Eye (tissue), 1 donor: ENCODE results near the gene RHCE.
"Not testable (repeated sequence)": the region's sequence is repeated elsewhere in the genome, so short reads cannot be mapped to it uniquely, and the experiment has no call there.

Source experiments
- DNase-seq: peaks from one replicate; pipeline ENCODE4 v3.0.0-alpha.2; 2015

The RHCE gene

DNA sequence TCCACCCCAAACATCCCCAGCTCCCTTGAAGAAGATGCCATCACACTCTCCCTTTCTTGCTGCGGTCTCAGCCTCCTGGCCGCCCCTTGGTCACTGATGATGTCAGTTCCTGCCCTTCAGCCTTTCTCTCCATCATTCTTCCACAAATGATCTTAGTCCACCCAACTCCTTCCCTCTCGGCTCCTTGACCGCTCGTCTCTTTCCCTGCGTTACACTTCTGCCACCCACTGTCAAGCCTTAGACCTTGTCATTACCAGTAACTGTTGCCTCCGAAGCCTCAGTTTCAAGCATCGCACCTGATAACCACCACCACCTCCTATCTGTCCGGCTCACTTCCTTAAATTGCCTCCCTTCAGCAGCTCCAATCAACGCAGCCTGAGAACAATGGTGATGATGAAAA is 23.1 kb downstream of the RHCE start:
- not testable (repeated sequence) for DNase-seq

DNA sequence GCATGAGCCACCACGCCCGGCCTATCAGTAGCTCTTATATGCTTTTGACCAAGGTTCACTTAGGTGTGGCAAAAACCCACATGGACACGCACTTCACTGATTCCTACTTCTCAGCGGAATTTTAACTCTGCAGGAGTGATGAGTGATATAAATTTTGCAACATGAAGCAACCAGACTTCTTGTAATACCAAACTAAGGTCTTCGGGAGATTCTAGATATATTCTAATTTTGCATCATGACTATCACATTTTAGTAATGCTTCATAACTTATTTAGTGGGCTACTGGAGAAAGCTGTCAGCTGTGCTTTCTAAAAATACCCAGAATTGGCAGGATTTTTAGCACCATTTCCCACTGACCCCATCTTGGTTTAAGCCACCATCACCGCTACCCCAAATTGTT is 27.8 kb downstream of the RHCE start:
- no peak for DNase-seq

DNA sequence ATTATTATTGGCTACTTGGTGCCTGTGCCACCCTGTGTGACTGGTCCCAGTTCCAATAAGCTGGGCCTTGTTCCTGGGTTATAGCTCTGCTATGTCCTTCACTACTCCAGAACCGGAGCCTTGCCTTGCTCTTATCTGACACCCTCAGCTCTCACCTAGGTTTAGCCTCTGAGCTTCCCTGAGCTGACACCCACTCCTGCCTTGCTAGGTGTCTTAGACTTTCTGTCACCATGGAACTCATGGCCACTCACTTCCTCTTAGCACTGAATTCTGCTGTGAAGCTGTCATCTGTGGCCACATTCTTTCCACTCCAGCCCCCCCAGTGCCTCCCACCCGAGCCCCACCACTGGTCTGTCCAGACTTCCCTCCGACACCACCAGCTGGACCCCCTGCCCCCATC is 30.9 kb downstream of the RHCE start:
- DNase-seq: not testable (repeated sequence)

DNA sequence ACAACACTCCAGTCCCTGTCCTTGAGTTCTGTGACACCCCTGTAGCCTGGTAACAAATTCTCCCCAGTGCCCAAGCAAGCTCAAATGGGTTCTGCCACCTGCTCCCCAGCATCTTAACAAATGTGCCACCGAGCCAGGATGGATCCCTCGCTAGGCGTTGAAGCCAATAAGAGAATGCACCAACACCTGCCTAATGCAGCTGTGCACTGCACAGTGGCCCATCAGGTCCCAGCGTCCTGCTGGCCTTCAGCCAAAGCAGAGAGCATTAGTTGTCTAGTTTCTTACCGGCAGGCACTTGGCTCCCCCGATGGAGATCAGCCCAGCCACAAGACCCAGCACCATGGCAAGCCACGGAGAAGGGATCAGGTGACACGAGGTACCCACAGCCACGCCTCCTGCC is 31.9 kb downstream of the RHCE start:
- DNase-seq: not testable (repeated sequence)

DNA sequence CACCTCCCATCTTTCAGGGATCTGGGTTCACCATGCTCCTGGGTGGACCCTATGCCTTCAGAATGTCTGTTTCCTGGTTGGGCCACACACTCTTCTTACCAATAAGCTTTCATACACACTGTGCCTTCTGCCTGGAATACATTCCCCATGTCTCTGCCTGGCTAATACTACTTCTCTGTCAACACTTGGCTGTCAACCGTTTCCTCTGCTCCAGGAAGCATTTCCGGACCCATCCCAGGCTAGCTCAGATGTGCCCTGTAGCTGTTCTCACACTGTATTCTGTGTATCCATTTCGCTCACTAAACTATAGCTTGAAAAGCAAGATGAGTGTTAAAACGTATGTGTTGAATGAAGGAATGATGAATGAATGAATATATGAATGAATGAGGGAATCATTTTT is 33.5 kb downstream of the RHCE start:
- not testable (repeated sequence) for DNase-seq

DNA sequence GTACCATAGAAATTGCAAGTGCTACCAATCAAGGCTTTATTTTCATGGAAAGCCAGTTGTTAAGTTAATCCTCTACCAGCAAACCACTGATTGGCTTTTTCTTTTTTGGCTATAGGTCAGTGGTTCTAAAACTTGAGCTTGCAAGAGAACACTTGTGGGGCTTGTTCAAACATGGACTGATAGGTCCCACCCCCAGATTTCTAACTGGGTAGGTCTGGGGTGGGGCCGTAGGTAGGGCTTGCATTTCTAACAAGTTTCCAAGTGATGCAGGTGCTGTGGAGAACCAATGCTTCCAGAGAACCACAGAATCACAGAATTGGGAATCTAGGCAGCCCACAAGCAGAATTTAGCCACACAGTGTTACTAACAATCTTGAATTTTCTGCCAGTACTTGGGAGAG is 36.8 kb downstream of the RHCE start:
- DNase-seq: not testable (repeated sequence)

DNA sequence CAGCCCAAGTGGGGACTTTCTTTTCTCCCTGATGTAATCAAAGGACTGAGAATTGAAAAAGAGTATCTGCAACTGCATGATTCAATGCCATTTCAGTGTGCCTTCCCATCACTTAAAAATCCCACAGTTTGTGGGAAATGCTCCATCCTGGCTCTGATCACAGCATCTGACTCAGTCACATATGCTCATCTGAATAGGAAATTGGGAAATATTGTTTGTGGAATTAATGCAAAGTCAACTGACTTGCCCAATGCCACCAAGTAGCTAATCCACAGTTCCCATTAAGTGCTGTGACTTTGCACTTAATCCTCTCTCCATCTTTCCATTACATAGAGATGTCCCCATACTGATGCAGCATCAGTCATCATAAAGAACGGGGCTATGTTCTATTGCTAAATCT is 37.5 kb downstream of the RHCE start:
- not testable (repeated sequence) for DNase-seq

DNA sequence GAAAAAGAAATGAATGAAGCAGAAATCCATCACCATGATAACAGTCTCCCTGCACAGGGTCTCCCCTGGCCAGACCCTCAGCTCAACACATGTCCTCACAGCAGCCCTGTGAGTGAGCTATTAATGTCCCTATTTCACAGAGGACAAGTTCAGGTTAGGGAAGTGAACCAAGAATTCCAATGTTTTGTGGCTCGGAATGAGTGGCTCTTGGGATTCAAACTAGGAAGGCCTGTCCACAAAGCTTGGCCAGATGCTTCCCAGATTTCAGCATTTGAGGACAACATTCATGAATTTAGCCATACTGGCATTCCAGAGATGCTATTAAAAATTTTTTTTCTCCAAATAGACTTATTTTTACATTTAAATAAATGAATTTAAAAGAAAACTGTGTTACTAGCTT is 38.1 kb downstream of the RHCE start:
- DNase-seq: not testable (repeated sequence)

DNA sequence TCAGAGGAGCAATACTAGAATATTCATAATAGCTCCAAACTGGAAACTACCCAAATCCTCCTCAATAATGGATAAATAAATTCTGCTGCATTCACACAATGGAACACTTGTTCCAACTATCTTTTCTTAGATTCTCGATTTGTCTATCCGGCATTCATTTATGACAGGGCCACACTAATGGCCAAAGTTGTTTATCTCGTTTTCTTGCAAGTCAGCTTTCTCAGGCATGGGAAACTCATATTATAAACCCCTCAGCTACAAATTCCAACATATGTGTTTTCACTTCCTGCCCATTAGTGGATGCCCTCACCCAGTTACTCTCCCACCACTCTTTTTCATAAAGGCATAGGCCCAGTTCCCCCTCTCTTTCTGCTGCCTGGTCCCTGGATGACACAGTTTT is 42.3 kb downstream of the RHCE start:
- DNase-seq: not testable (repeated sequence)

DNA sequence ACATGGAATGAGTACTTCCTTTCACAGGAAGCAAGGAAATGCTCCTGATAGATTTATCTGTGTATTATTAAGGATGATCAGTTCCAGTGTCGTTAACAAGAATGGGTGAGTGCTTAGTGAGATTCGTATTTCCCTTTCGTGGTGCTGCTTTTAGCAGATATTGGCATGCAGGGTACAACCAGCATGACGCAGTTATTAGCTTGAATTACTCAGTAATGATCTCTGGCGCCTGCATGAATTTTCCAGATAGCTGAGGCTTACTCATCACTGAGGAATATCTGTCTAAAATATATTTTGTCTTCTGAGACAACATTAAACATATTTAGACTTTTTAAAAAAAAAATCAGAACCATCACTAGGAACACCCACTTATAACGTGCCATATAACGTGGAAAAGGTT is 48.9 kb downstream of the RHCE start:
- DNase-seq: not testable (repeated sequence)

DNA sequence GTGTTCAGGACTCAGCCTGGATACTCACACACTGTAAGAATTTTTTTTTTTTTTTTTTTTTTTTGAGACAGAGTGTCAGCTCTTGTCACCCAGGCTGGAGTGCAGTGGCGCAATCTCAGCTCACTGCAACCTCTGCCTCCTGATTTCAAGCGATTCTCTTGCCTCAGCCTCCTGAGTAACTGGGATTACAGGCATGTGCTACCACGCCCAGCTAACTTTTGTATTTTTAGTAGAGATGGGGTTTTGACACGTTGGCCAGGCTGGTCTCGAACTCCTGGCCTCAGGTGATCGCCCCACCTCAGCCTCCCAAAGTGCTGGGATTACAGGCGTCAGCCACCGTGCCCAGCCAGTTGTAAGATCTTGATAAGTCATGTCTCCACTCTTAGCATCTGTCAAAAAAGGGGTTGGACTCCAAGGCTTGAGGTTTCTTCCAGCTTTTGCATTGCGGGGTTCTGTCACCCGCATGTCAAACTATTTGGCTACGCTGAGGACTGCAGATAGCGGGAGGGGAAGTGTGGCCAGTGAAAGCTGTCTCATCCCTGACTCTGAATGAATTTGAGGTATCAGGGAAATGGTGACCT is 50.8 kb downstream of the RHCE start:
- DNase-seq: not testable (repeated sequence)

DNA sequence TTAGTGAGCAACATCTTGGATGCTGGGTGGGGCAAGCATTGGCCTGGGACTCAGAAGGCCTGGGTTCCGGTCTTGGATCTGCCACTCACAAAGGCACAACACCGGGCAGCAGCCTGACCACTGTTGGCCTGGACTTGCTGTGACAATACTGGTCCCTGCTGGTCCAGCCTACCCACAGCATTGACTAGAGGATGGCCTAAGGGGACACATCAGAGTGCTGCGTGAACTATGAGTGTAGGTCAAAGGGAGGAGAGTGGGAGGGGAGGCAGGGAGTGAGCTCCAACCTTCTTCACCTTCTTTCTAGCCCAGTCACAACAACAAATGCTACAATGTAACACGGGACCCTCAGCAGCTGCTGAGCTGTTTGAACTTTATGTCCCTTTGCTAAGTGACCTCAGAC is 51.4 kb downstream of the RHCE start:
- no peak for DNase-seq

DNA sequence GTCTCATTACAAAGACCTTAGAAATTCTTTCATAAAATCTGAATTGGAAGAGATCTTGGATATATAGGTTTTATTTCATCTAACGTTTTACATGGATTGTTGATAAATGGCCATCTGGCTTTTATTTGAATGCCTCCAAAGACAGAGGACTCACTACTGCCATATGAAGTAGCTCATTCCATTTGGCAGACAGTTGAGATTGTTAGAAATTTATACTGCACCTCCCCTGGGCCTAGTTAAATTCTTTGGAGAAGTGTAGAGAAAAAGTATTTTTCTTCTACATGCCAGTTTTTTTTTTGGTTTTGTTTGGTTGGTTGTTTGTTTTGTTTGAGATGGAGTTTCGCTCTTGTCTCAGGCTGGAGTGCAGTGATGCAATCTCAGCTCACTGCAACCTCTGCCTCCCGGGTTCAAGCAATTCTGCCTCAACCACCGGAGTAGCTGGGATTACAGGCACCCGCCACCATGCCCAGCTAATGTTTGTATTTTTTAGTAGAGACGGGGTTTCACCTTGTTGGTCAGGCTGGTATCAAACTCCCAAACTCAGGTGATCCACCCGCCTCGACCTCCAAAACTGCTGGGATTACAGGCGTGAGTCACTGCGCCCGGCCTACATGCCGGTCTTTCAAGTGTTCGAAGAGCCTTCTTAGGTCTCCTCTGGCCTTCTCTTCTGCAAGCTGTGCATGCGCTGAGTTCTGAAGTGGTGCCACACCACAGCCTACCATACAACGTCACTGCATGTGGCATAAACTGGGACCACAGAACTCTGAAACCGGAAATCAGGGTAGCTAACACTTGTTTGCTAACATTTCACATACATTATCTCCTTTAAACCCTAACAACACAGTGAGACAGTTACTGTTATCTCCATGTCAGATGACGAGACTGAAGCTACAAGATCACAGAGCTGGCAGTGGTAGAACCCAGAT is 57.7 kb downstream of the RHCE start:
- not testable (repeated sequence) for DNase-seq

DNA sequence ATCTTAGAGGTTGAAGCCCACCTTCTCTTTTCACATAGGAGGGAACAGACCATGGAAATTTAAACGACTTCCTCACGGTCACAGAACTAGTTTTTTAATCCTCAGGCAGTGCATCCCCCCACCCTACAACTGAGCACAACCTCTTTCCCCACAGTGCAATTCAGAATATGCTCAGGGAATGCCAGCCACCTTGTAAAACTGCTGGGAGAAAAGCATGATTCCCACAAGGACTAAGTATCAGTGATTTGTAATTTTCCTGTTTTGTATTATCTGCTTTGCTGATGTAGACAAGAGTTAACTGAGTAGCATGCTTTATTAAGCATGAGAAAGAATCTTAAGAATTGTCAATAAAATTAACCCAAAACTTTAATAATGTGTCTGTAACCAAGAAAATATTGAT is 58.7 kb downstream of the RHCE start:
- DNase-seq: no peak

DNA sequence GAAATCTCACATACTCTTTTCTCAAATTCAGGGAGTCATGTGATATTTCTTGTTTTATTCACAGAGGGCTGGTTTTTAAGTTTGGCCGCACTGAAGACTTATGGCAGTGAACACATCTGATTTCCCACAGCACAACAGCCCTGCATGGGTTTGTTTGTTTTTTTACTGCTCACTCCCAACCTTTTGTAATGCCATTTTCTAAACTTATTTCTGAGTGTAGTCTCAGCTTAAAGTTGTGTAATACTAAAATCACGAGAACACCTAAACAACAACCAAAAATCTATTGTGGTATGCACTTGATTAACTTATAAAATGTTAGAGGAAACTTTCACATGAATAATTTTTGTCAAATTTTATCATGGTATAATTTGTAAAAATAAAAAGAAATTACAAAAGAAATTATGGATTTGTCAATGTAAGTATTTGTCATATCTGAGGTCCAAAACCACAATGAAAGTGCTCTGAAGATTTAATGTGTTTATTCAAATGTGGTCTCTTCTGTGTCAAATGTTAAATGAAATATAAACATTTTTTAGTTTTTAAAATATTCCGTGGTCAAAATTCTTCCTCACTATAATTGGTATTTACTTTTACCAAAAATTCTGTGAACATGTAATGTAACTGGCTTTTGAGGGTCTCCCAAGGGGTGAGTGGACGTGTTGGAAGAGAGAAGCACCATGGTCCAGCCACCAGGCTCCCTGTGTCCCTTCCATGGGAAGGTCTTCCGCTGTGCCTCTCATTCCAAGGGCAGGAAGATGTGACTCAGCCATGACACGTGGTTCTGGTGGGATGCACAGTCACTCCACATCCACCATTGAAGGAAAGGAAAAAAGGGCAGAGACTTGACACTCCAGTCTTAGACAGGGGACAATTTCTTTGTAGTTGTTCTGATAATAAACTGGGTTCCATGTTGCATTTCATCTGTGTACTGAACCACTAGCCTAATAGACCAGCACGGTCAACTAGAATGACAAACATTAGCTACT is 59.7 kb downstream of the RHCE start:
- DNase-seq: no peak

DNA sequence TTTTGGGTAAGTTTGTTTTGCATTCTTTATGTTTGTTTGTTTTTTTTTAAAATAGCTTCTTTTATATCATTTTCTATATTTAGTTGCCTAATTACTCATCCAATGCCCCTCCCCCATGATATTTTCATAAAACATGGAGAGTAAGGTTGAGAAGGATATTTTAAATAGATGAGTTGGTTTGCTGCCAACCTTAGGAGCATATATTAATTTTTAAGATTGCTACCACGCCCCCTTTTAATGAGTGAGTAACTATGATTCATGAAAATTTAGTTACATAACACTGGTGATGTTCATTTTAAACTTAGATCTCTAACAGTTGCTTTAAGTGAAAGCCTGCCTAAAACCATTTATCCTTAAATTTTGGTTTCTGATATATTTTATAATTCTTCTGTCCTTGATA is 63.8 kb downstream of the RHCE start:
- DNase-seq: no peak

DNA sequence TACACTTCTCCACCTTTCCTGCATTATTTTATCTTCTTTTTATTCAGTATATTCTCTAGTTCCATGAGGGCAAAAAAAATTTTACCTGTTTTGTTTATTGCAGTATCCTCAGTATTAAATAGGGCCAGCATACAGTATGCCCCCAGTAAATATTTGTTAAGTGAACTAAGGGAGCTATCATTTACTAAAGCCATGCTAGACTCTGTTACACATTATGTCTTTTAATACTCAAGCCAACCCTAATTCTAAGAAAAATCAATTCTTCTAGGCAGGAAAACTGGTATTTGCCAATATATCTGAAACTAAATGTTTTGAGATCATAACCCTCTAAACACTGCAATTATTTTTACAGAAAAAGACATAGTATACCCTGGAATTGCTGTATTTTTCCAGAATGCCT is 64.2 kb downstream of the RHCE start:
- DNase-seq: no peak

DNA sequence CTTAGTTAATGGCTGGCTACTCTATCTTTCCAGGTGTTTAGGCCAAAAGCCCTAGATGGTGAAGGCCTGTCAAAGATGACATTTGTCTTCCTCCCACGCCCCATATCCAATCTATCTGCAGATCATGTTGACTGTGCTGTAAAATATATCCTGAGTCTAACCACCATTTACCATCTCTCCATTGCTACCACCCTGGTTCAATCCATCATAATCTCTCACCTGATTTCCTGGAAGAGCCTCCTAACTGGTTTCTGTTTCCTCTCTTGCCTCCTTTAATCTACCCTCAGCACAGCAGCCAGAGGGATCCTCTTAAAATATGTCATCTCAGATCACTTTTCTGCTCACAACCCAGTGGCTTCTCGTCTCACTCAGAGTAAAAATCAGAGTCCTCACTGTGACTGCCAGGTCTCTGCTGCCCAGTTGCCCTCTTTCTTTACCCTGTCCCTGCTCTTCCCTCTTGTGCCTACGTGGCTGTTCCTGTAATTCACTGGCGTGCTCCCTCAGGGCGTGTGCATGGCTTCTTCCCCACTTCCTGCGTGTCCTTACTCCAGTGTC is 64.7 kb downstream of the RHCE start:
- no peak for DNase-seq

DNA sequence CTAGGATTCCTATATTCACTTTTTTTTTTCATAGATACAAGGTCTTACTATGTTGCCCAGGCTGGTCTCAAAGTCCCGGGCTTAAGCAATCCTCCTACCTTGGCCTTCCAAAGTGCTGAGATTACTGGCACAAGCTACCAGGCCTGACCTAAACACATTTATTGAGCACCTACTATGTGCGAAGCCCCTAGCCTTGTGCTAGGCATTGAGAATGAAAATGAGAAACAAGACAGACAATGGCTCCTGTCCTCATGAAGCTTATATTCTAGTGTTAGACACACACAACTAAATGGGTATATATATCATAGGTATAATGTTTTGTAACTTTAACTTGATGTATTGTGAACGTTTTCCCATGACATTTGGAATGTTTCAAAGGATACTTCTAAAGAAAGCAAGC is 71.0 kb downstream of the RHCE start:
- DNase-seq: no peak

DNA sequence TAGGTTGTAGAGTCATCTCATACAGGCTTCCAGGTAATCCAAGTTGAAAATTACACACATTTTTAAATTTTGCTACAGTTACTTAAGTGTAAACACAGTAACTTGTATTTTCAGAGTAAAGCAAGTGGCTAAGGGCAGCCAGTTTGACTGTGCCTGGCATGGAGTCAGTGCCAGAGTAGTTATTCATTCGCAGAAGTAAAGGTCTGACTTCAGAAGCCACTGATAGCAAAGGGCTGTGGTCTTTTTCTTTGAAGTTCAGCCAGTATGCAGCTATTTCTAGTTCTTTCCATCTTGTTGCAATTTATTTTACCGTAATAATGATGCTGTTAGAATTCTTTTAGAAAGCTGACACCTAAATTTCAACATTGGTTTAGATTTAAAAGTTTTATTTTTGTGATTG is 73.1 kb downstream of the RHCE start:
- no peak for DNase-seq

DNA sequence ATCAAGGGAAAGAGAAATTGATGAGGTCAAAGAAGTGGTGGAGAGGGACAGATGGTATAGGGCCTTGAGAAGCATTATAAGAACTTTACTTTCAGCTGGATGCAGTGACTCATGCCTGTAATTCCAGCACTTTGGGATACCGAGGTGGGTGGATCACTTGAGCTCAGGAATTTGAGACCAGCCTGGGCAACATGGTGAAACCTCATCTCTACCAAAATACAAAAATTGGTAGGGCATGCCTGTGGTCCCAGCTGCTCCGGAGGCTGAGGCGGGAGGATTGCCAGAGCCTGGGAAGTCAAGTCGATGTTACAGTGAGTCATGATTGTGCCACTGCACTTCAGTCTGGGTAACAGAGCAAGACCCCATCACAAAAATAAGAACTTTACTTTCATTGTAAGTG is 76.8 kb downstream of the RHCE start:
- DNase-seq: no peak

DNA sequence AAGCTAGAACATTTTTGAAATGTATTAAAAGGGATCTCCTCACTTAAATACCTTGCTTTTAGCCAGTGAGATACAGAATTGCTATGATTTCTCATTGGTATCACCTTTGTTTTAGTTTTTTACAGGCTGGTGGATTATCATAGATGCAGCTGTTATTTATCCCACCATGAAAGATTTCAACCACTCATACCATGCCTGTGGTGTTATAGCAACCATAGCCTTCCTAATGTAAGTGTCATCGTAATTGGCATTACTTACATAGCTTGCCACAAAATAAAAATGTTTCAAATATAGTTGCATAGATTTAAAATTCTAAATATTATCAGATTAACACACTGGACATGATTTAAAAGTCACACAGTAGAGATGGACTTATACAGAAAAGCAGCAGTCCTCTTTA is 77.8 kb downstream of the RHCE start:
- no peak for DNase-seq

DNA sequence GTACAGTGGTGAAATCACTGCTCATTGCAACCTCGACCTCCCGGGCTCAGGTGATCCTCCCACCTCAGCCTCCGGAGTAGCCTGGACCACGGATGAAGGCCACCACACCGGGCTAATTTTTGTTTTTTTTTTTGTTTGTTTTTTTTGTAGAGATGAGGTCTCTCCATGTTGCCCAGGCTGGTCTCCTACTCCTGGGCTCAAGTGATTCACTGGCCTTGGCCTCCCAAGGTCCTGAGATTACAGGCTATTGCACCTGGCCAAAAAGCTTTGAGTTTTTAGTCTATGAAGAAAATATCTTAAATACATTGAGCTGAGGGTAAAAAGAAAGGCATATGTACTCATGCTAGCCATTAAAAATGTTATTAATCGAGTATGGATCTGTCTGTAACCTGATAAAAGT is 78.9 kb downstream of the RHCE start:
- DNase-seq: no peak
